WTC11 (cell line): ENCODE data around the gene AMHR2. TPM values are rescaled to one million over a fixed set of nuclear protein-coding genes. Genes with fewer than 3 reads are reported as not detected.

Experiments used
- AFF4 ChIP-seq: sonication (generic); formaldehyde crosslinking; IDR thresholded peaks from 2 replicates; pipeline ENCODE4 v1.8.1; 2023; ENCODE audit warnings: mild to moderate bottlenecking, missing genetic modification reagents, borderline replicate concordance
- AR ChIP-seq: fragments of 250-450 bp; sonication (Bioruptor Pico); IDR thresholded peaks from 2 replicates; pipeline ENCODE4 v1.9.0; 2021; ENCODE audit warnings: mild to moderate bottlenecking
- CDX4 ChIP-seq: fragments of 250-450 bp; sonication (Bioruptor Pico); IDR thresholded peaks from 2 replicates; pipeline ENCODE4 v1.9.0; 2021; ENCODE audit warnings: moderate library complexity, mild to moderate bottlenecking, inconsistent platforms, borderline replicate concordance
- E2F5 ChIP-seq: sonication (generic); formaldehyde crosslinking; IDR thresholded peaks from 2 replicates; pipeline ENCODE4 v1.8.1; 2022; ENCODE audit warnings: mild to moderate bottlenecking, moderate library complexity, missing genetic modification reagents
- EMX1 ChIP-seq: fragments of 250-450 bp; sonication (Bioruptor Pico); IDR thresholded peaks from 2 replicates; pipeline ENCODE4 v1.8.0; 2021; ENCODE audit warnings: mild to moderate bottlenecking
- ERG ChIP-seq: fragments of 250-450 bp; sonication (Bioruptor Pico); IDR thresholded peaks from 2 replicates; pipeline ENCODE4 v1.8.0; 2021; ENCODE audit warnings: mild to moderate bottlenecking
- FOXK1 ChIP-seq: sonication (generic); formaldehyde crosslinking; IDR thresholded peaks from 2 replicates; pipeline ENCODE4 v1.8.0; 2022; ENCODE audit warnings: mild to moderate bottlenecking, moderate library complexity, missing genetic modification reagents
- GTF2I ChIP-seq: fragments of 250-450 bp; sonication (Bioruptor Pico); conservative IDR thresholded peaks from 2 replicates; pipeline ENCODE4 v1.4.0; 2021; ENCODE audit warnings: mild to moderate bottlenecking
- JAZF1 ChIP-seq: fragments of 250-450 bp; sonication (Bioruptor Pico); IDR thresholded peaks from 2 replicates; pipeline ENCODE4 v1.9.0; 2021; ENCODE audit warnings: moderate library complexity, mild to moderate bottlenecking, inconsistent platforms
- KAT7 ChIP-seq: sonication (generic); formaldehyde crosslinking; IDR thresholded peaks from 2 replicates; pipeline ENCODE4 v1.8.1; 2023; ENCODE audit warnings: missing genetic modification reagents, mild to moderate bottlenecking, borderline replicate concordance
- NFYB ChIP-seq: sonication (generic); formaldehyde crosslinking; conservative IDR thresholded peaks from 2 replicates; pipeline ENCODE4 v1.8.0; 2022; ENCODE audit warnings: low read depth, missing genetic modification reagents
- RELA ChIP-seq: sonication (generic); formaldehyde crosslinking; IDR thresholded peaks from 2 replicates; pipeline ENCODE4 v1.8.1; 2022; ENCODE audit warnings: missing genetic modification reagents, mild to moderate bottlenecking, borderline replicate concordance
- TP53 ChIP-seq: sonication (generic); formaldehyde crosslinking; IDR thresholded peaks from 2 replicates; pipeline ENCODE4 v1.8.1; 2023; ENCODE audit warnings: mild to moderate bottlenecking, missing genetic modification reagents
- USF2 ChIP-seq: sonication (generic); formaldehyde crosslinking; IDR thresholded peaks from 2 replicates; pipeline ENCODE4 v1.8.1; 2023; ENCODE audit warnings: mild to moderate bottlenecking, missing genetic modification reagents, moderate library complexity
- ZMAT4 ChIP-seq: fragments of 250-450 bp; sonication (Bioruptor Pico); IDR thresholded peaks from 2 replicates; pipeline ENCODE4 v1.9.0; 2021; ENCODE audit warnings: mild to moderate bottlenecking
- ZNF121 ChIP-seq: sonication (generic); formaldehyde crosslinking; IDR thresholded peaks from 2 replicates; pipeline ENCODE4 v1.8.0; 2023; ENCODE audit warnings: missing genetic modification reagents
- total RNA-seq: library from RNA; stranded (reverse); gene quantifications from 3 replicates; pipeline ENCODE4 v1.2.3, GENCODE V29; 2021

The AMHR2 gene
- total RNA-seq, 1 experiment from 2014 or later, result not detected

GRCh38 chr12:53379389-53380103, 44.1 kb upstream of the AMHR2 start (continued):
- no peak for TF ChIP-seq AFF4 (CRISPR knock-in tag)
- no peak for TF ChIP-seq KAT7 (CRISPR knock-in tag)
- TF ChIP-seq CDX4 (CRISPR knock-in tag), result no peak
- TF ChIP-seq FOXK1 (CRISPR knock-in tag), result no peak
- TF ChIP-seq ZNF121, result no peak
- no peak for TF ChIP-seq TP53 (CRISPR knock-in tag)
- no peak for TF ChIP-seq EMX1 (CRISPR knock-in tag)
- TF ChIP-seq NFYB (CRISPR knock-in tag), result peak; percentile 97
- no peak for TF ChIP-seq AR (CRISPR knock-in tag)
- TF ChIP-seq GTF2I (CRISPR knock-in tag), result no peak
- 0 out of 2 replicates have a peak, but pooled peaks have one; percentile 12 for TF ChIP-seq E2F5 (CRISPR knock-in tag)
- no peak for TF ChIP-seq JAZF1
- TF ChIP-seq USF2 (CRISPR knock-in tag), result no peak
- TF ChIP-seq ERG (CRISPR knock-in tag), result no peak
- TF ChIP-seq ZMAT4 (CRISPR knock-in tag), result no peak
- TF ChIP-seq RELA (CRISPR knock-in tag), result no peak
